ENCODE data around the gene ZNF493.

DNA sequence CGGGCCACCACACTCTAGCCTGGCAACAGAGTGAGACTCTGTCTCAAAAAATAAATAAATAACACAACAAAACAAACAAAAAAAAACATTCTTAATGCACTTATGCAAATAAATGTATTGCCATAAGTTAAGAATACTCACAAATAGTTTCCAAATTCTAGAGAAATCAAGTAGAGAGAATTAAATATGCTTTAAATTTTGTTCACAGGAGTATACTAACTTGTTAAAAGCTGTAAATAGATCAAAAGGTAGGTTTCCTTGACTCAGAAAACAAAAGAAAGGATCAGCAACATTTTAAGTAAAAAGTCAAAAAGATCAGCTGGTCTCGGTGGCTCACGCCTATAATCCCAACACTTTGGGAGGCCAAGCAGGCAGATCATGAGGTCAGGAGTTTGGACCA, 58.0 kb downstream of the ZNF493 start:
- TF ChIP-seq CTCF (conservative IDR thresholded peaks at IDR 0.05 in 1 of 2, IDR thresholded peaks at IDR 0.05 in 1 of 2; ENCODE audit: extremely low read depth in 1 of 2, insufficient read depth in 1 of 2, low read depth in 1 of 2, low read length in 2 of 2) = no peak
- no peak for TF ChIP-seq EZH2 (IDR thresholded peaks at IDR 0.05; ENCODE audit: borderline replicate concordance, low read length)

All from mammary epithelial cell (primary cell).